ENCODE measurements around the gene KRTAP5-1. TPM values are rescaled to one million over a fixed set of nuclear protein-coding genes. Genes with fewer than 3 reads are reported as not detected.

Gene KRTAP5-1
- total RNA-seq, 1 donor: not detected

GRCh38 chr11:1561955-1562354 is 23.1 kb downstream of the KRTAP5-1 start:
- Histone ChIP-seq H3K4me3 (ENCODE audit: low read length) (no peak overlapping the region), H3K9me3 (ENCODE audit: low read depth, low read length) (no peaks in the 10 kb centered on the region), H3K4me1 (ENCODE audit: insufficient read depth, low read length) (no peaks in the 10 kb centered on the region), H3K27me3 (ENCODE audit: insufficient read depth, low read length) (no peaks in the 10 kb centered on the region)

GRCh38 chr11:1561266-1561665 is 23.8 kb downstream of the KRTAP5-1 start:
- Histone ChIP-seq H3K4me1 (ENCODE audit: insufficient read depth, low read length) (no peaks in the 10 kb centered on the region), H3K4me3 (ENCODE audit: low read length) (no peak overlapping the region), H3K27me3 (ENCODE audit: insufficient read depth, low read length) (no peaks in the 10 kb centered on the region), H3K9me3 (ENCODE audit: low read depth, low read length) (no peaks in the 10 kb centered on the region)

- no peaks in the 10 kb centered on the region for H3K4me1 ChIP-seq (ENCODE audit: insufficient read depth, low read length)
Measured at GRCh38 chr11:1560649-1561251, 24.3 kb downstream of the KRTAP5-1 start.

GRCh38 chr11:1560002-1560648 is 25.0 kb downstream of the KRTAP5-1 start:
- Histone ChIP-seq H3K4me1 (ENCODE audit: insufficient read depth, low read length) (no peaks in the 10 kb centered on the region), H3K4me3 (ENCODE audit: low read length) (no peak overlapping the region), H3K9me3 (ENCODE audit: low read depth, low read length) (no peaks in the 10 kb centered on the region), H3K27me3 (ENCODE audit: insufficient read depth, low read length) (no peaks in the 10 kb centered on the region)

More at GRCh38 chr11:1560649-1561251, 24.3 kb downstream of the KRTAP5-1 start:
- H3K27me3 ChIP-seq (ENCODE audit: insufficient read depth, low read length): no peaks in the 10 kb centered on the region
- H3K4me3 ChIP-seq (ENCODE audit: low read length): no peak overlapping the region
- H3K9me3 ChIP-seq (ENCODE audit: low read depth, low read length): no peaks in the 10 kb centered on the region

GRCh38 chr11:1559111-1559951 is 25.8 kb downstream of the KRTAP5-1 start:
- no peaks in the 10 kb centered on the region for H3K27me3 ChIP-seq (ENCODE audit: insufficient read depth, low read length)
- no peaks in the 10 kb centered on the region for H3K9me3 ChIP-seq (ENCODE audit: low read depth, low read length)
- H3K4me1 ChIP-seq (ENCODE audit: insufficient read depth, low read length): no peaks in the 10 kb centered on the region
- no peak overlapping the region for H3K4me3 ChIP-seq (ENCODE audit: low read length)

DNA sequence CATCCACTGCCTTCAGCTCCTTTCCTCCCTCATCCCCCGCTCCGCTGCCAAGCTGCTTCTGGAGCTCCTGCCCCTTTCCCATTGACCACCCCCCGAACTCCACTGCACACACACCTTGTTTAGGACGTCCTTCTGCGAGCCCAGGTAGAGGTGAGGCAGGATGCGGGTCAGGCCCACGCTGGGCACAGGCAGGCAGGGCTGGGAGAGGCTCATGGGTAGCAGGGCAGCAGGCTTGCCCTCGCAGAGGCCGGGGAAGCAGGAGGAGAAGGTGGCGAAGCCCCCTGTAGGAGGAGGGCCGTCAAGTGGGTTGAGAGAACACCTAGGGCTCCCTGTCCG is 26.3 kb downstream of the KRTAP5-1 start:
- Histone ChIP-seq H3K4me3 (ENCODE audit: low read length) (no peak overlapping the region), H3K27me3 (ENCODE audit: insufficient read depth, low read length) (peaks cover under 1% of the 10 kb centered on the region), H3K9me3 (ENCODE audit: low read depth, low read length) (no peaks in the 10 kb centered on the region), H3K4me1 (ENCODE audit: insufficient read depth, low read length) (no peaks in the 10 kb centered on the region)

- H3K4me3 ChIP-seq (ENCODE audit: low read length): no peak overlapping the region
- H3K4me1 ChIP-seq (ENCODE audit: insufficient read depth, low read length): no peaks in the 10 kb centered on the region
- H3K27me3 ChIP-seq (ENCODE audit: insufficient read depth, low read length): peaks cover 4% of the 10 kb centered on the region
- no peaks in the 10 kb centered on the region for H3K9me3 ChIP-seq (ENCODE audit: low read depth, low read length)
Measured at GRCh38 chr11:1557904-1558774, 26.9 kb downstream of the KRTAP5-1 start.

DNA sequence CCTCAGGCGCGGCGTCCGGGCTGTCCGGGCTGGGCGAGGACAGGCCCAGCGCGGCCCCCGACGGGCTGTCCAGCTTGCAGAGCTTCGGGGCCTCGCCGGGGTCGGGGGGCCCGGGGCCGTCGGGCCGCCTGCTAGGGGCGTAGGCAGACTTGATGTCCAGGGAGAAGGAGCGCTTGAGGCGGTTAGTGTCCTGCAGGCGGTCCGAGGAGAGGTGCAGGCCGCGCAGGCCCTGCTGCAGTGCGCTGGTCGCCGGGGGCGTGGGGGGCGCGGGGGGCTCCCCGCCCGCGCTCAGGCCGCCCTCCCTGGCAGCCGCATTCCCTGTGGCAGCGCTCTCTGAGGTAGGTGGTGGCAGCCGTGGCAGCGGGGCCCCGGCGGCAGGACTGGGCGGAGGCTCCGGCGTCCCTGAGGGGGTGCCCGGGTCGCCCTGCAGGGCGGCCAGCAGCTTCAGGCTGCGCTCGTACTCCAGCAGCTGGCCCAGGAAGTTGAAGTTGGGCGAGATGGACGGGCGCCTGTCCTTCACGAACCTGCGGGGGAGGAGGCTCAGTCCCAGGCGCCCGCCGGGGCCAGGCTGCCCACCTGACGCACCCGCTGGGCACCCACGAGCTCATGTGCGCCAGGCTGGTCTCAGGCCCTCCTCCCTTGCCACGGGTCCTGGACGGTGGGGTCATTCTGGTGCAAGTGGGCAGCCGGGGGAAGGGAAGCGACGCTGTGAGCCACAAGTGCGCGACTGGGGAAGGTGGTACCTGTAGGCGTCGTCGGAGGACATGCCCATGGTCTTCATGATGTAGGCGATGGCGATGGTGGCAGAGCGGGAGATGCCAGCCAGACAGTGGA is 27.8 kb downstream of the KRTAP5-1 start:
- Histone ChIP-seq H3K4me3 (ENCODE audit: low read length) (no peak overlapping the region), H3K27me3 (ENCODE audit: insufficient read depth, low read length) (peaks cover 4% of the 10 kb centered on the region), H3K4me1 (ENCODE audit: insufficient read depth, low read length) (no peaks in the 10 kb centered on the region), H3K9me3 (ENCODE audit: low read depth, low read length) (no peaks in the 10 kb centered on the region)

DNA sequence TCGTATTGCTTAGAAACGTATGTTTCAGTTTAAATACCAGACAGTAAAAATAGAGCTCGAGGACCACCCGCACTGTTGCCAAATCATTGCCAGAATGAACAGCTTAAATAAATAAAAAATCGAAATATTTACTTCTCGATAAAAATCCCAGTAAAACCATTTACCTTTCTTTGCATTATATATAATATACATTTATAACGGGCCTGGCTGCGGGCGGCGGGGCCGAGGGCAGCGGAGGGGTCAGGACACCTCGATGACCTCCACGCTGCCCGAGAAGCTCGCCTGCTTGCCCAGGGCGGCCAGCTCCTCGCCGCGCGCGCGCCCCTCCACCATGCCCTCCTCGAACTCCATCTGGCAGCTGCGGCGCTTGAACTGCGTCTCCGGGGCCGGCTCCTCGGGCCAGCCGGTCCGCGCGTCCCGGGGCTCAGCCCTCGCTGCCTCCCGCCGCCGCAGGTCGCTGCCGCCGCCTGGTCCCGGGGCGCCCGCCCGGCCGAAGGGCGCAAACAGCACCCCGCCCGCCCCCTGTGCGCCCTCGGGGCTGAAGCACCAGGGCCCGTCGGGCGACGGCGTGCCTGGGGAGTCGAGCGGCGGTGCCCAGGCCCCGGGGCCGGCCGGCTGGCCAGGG is 28.7 kb downstream of the KRTAP5-1 start:
- peaks cover 4% of the 10 kb centered on the region for H3K27me3 ChIP-seq (ENCODE audit: insufficient read depth, low read length)
- no peaks in the 10 kb centered on the region for H3K9me3 ChIP-seq (ENCODE audit: low read depth, low read length)
- H3K4me1 ChIP-seq (ENCODE audit: insufficient read depth, low read length): no peaks in the 10 kb centered on the region
- H3K4me3 ChIP-seq (ENCODE audit: low read length): no peak overlapping the region

GRCh38 chr11:1555713-1556153 is 29.4 kb downstream of the KRTAP5-1 start:
- Histone ChIP-seq H3K27me3 (ENCODE audit: insufficient read depth, low read length) (peaks cover 4% of the 10 kb centered on the region), H3K9me3 (ENCODE audit: low read depth, low read length) (no peaks in the 10 kb centered on the region), H3K4me3 (ENCODE audit: low read length) (no peak overlapping the region), H3K4me1 (ENCODE audit: insufficient read depth, low read length) (no peaks in the 10 kb centered on the region)

DNA sequence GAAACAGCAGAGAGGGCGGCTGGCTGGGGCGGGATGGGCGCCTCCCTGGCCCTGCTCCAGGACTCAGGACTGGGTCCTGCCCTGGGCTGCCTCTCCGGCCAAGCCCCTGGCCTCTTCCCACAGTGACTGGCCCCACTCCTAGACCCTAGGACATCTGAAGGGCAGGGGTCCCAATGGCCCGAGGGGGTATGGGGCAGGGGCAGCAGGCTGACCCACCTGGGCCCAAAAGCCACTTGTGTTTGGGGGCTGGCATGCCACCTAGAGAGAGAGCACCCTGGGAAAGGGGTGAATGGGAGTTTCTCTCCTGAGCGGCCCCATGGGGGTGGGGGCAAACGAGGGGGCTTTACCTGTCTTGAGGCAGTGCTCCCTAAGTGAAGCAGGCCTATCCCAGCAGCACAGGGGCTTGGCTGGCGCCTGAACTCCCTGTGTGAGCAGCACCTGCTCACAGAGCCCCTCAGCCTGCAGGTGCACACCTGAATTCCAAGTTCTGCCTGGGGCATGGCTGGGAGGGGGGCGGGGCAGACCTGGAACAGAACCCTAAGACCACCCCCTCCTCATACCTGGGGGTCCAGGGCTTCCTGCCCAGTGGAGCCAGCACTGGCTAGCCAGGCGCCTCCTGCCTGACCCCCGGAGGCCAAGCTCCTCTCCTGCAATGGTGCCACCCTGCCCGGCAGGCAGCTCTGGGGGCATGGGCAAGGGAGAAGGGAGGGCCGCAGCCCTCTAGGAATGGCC is 29.9 kb downstream of the KRTAP5-1 start:
- Histone ChIP-seq H3K4me1 (ENCODE audit: insufficient read depth, low read length) (no peaks in the 10 kb centered on the region), H3K27me3 (ENCODE audit: insufficient read depth, low read length) (peaks cover 4% of the 10 kb centered on the region), H3K9me3 (ENCODE audit: low read depth, low read length) (no peaks in the 10 kb centered on the region), H3K4me3 (ENCODE audit: low read length) (no peak overlapping the region)

DNA sequence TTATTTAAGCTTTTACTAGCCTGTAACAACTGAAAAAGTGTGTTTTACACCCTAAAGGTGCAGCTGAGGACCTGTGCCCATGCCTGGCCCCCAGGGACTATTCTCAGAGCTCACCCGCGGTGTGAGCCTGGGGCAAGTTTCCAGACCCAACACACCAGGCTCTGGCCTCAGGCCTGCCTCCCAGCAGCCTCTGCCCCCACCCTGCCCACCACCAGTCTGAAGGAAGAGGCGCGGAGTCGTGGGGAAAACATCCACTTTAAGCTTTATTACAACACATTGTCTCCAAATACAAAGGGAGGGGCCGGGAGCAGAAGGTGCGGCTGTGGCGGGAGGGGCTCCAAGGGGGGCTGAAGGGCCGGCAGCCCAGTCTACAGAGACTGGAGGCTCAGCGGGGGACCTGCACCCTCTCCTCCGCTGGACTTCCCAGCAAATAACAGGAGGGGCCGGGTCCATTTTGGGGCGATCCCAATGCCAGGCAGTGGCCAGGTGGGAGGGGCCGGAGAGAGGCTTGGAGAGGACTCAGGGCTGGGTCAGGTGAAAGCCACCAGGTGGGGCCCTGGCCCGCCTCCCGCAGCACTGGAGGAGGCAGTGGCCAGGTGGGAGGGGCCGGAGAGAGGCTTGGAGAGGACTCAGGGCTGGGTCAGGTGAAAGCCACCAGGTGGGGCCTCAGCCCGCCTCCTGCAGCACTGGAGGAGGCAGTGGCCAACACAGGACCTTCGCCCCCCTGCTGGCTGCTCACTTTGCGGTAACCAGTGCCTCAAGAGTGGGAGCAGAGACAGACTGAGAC is 31.1 kb downstream of the KRTAP5-1 start:
- no peak overlapping the region for H3K4me3 ChIP-seq (ENCODE audit: low read length)
- H3K4me1 ChIP-seq (ENCODE audit: insufficient read depth, low read length): no peaks in the 10 kb centered on the region
- H3K27me3 ChIP-seq (ENCODE audit: insufficient read depth, low read length): peaks cover 4% of the 10 kb centered on the region
- H3K9me3 ChIP-seq (ENCODE audit: low read depth, low read length): no peaks in the 10 kb centered on the region
